NCI-H82 treated with DMSO at 0.1 percent for 48 hours (cell line): ENCODE data around the gene MAP3K13.
A peak's percentile ranks its signal among the peaks of the same experiment; 100 is the strongest.
"Not testable (repeated sequence)": the region's sequence is repeated elsewhere in the genome, so short reads cannot be mapped to it uniquely, and the experiment has no call there.

ENCODE experiments used
- DNase-seq: peaks from one replicate; lab custom pipeline; 2025; ENCODE audit not compliant: unreplicated experiment; lab: John Stamatoyannopoulos, UW

The MAP3K13 gene

GRCh38 chr3:185442031-185442430 lies 79.1 kb downstream of the MAP3K13 start:
- no peak for DNase-seq

- DNase-seq: no peak
Measured at GRCh38 chr3:185444329-185444728, 81.4 kb downstream of the MAP3K13 start.

- DNase-seq: no peak
Measured at GRCh38 chr3:185448107-185448506, 85.2 kb downstream of the MAP3K13 start.

- DNase-seq: not testable (repeated sequence)
Measured at GRCh38 chr3:185451432-185451831, 88.5 kb downstream of the MAP3K13 start.

GRCh38 chr3:185457376-185457775 lies 94.4 kb downstream of the MAP3K13 start:
- DNase-seq: no peak

GRCh38 chr3:185460309-185460708 lies 97.4 kb downstream of the MAP3K13 start:
- DNase-seq: no peak

- no peak for DNase-seq
Measured at GRCh38 chr3:185460719-185461350, 97.9 kb downstream of the MAP3K13 start.

GRCh38 chr3:185465471-185465870 lies 102.5 kb downstream of the MAP3K13 start:
- DNase-seq: no peak

GRCh38 chr3:185466123-185466522 lies 103.2 kb downstream of the MAP3K13 start:
- DNase-seq: not testable (repeated sequence)

GRCh38 chr3:185469542-185469941 lies 106.6 kb downstream of the MAP3K13 start:
- DNase-seq: no peak

- DNase-seq: no peak
Measured at GRCh38 chr3:185470323-185470722, 107.4 kb downstream of the MAP3K13 start.

GRCh38 chr3:185473290-185473815 lies 110.4 kb downstream of the MAP3K13 start:
- no peak for DNase-seq

GRCh38 chr3:185474922-185475321 lies 112.0 kb downstream of the MAP3K13 start:
- DNase-seq: not testable (repeated sequence)

GRCh38 chr3:185477316-185477715 lies 114.4 kb downstream of the MAP3K13 start:
- DNase-seq: no peak

GRCh38 chr3:185479373-185479945 lies 116.5 kb downstream of the MAP3K13 start:
- no peak for DNase-seq

GRCh38 chr3:185484296-185484695 lies 121.4 kb downstream of the MAP3K13 start:
- no peak for DNase-seq

- DNase-seq: no peak
Measured at GRCh38 chr3:185486394-185486793, 123.5 kb downstream of the MAP3K13 start.

- no peak for DNase-seq
Measured at GRCh38 chr3:185488465-185488864, 125.5 kb downstream of the MAP3K13 start.

- no peak for DNase-seq
Measured at GRCh38 chr3:185489462-185489861, 126.5 kb downstream of the MAP3K13 start.

- DNase-seq: no peak
Measured at GRCh38 chr3:185490241-185490640, 127.3 kb downstream of the MAP3K13 start.

GRCh38 chr3:185498503-185499396 lies 135.8 kb downstream of the MAP3K13 start, which contains the start of gene TMEM41A:
Gene TMEM41A, minus strand, starts transcription at chr3:185499035. Its CDS starts 74 bp downstream, at chr3:185498961.
- DNase-seq: peak; percentile 86

- DNase-seq: no peak
Measured at GRCh38 chr3:185502987-185503386, 140.1 kb downstream of the MAP3K13 start.
